Stimulated activated CD8-positive, alpha-beta memory T cell treated with anti-CD3 and anti-CD28 coated beads, Interleukin-15, amount 100 ng/mL, for 4 hours (primary cell): ENCODE measurements around the gene TBX1.

Experiments
- DNase-seq, 2 donors: peaks; one replicate each; pipeline ENCODE4 v3.0.0-alpha.2; 2020; ENCODE audit warnings: low read depth in 2 of 2

Gene TBX1

GRCh38 chr22:19760058-19760950 is at the start of gene TBX1:
TSS of gene TBX1 (plus strand) at chr22:19760778. CDS start at chr22:19760844, 66 bp downstream.
- DNase-seq = no peak

GRCh38 chr22:19713245-19713644 is 47.3 kb upstream of the TBX1 start:
- DNase-seq = no peak

- no peak for DNase-seq
Measured at GRCh38 chr22:19713650-19714311, 46.8 kb upstream of the TBX1 start.

GRCh38 chr22:19714312-19715187 is 46.0 kb upstream of the TBX1 start, which contains the start of gene SEPTIN5:
TSS of gene SEPTIN5 (plus strand) at chr22:19714503. CDS start at chr22:19714589, 86 bp downstream.
- DNase-seq = no peak

GRCh38 chr22:19715188-19715930 is 45.2 kb upstream of the TBX1 start:
- DNase-seq = no peak

- no peak for DNase-seq
Measured at GRCh38 chr22:19716041-19716828, 44.3 kb upstream of the TBX1 start.

GRCh38 chr22:19716829-19717105 is 43.8 kb upstream of the TBX1 start:
- no peak for DNase-seq

- DNase-seq = no peak
Measured at GRCh38 chr22:19717181-19717580, 43.4 kb upstream of the TBX1 start.

- peak; percentile 44 to 60 for DNase-seq
Measured at GRCh38 chr22:19717691-19718455, 42.7 kb upstream of the TBX1 start.

- no peak for DNase-seq
Measured at GRCh38 chr22:19718456-19719049, 42.0 kb upstream of the TBX1 start.

- peak; percentile 25 to 53 for DNase-seq
Measured at GRCh38 chr22:19719050-19719482, 41.5 kb upstream of the TBX1 start.

GRCh38 chr22:19719488-19720021 is 41.0 kb upstream of the TBX1 start:
- DNase-seq = no peak

- no peak for DNase-seq
Measured at GRCh38 chr22:19720150-19720827, 40.3 kb upstream of the TBX1 start.

GRCh38 chr22:19720999-19721329 is 39.6 kb upstream of the TBX1 start:
- no peak for DNase-seq

GRCh38 chr22:19721330-19722177 is 39.0 kb upstream of the TBX1 start:
- no peak for DNase-seq

- DNase-seq = no peak
Measured at GRCh38 chr22:19722178-19722981, 38.2 kb upstream of the TBX1 start.

GRCh38 chr22:19722982-19723231 is 37.7 kb upstream of the TBX1 start:
- DNase-seq = no peak
